ENCODE measurements around the gene MAPKAPK3. TPM values are rescaled to one million over a fixed set of nuclear protein-coding genes. Genes with fewer than 3 reads are reported as not detected.

MAPKAPK3 gene
- total RNA-seq, 1 donor = 55.2 TPM

DNA sequence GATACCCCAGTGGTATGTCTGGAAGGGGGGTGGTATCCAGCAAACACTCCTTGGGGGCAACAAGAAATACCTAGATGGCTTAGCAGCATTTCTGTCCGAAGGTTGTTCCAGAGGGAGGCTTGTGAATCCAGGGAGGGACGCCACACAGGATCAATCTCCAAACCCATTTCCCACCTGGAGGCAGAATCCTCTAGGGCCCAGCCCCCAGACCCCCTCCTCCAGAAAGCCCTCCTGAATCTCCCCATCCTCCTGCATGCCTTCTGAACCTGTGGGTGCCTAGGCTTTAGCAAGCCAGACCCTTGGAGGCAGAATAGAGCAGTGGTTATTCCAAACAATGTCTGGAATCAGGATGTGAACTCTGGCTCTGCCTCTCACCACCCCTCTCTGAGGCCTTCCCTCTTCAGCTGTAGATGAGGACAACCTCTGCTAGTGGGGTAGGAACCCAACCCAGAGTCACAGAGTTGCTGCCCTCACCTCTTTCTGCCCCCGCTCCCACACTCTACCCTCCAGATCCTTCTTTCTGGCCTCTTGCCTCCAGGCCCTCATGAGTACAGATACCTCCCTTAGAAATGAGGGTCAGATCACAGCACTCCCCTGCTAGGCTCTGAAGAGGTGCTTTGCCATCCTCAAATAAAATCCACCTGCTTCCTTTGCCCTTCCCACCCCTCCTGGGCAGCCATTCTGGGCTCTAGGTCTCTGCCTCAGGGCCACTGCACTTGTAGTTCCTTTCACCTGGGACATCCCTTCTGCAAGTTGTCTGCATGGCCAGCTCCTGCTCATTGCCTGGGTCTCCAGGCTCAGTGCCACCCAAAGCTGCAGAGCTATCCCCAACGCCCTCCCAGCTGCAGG, 13.5 kb upstream of the MAPKAPK3 start:
- DNase-seq (ENCODE audit: low read depth) = no peak
- no peak overlapping the region for H3K4me3 ChIP-seq (ENCODE audit: low read depth, low read length)
- TF ChIP-seq, protein P1, sequence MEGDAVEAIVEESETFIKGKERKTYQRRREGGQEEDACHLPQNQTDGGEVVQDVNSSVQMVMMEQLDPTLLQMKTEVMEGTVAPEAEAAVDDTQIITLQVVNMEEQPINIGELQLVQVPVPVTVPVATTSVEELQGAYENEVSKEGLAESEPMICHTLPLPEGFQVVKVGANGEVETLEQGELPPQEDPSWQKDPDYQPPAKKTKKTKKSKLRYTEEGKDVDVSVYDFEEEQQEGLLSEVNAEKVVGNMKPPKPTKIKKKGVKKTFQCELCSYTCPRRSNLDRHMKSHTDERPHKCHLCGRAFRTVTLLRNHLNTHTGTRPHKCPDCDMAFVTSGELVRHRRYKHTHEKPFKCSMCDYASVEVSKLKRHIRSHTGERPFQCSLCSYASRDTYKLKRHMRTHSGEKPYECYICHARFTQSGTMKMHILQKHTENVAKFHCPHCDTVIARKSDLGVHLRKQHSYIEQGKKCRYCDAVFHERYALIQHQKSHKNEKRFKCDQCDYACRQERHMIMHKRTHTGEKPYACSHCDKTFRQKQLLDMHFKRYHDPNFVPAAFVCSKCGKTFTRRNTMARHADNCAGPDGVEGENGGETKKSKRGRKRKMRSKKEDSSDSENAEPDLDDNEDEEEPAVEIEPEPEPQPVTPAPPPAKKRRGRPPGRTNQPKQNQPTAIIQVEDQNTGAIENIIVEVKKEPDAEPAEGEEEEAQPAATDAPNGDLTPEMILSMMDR (IDR thresholded peaks at IDR 0.05; ENCODE audit: insufficient read depth, low read length) = no peak

DNA sequence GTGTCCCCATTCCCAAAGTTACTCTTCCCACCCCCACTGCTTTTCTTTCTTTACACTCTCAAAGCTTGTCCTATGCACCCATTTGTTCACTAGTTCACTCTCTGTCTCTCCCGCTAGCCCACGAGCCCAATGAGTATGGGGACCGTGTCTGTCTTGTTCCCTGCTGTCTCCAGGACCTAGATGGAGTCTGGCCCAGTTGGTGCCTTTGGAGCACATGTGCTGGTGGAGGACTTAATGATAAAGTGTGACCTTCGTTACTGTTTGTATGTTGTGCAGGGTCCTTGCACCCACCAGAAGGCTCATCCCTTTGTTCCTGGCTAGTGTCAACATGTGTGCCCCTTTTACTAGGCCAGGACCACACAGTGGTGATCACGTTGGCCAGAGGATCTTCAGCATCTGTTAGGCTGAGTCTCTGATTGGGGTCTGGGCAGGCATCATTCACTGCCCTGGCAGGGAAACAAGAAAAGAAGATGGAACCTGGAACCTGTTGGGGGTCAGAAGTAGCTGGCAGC, 12.8 kb upstream of the MAPKAPK3 start:
- H3K4me3 ChIP-seq (ENCODE audit: low read depth, low read length) = no peak overlapping the region
- TF ChIP-seq, protein P1 (IDR thresholded peaks at IDR 0.05; ENCODE audit: insufficient read depth, low read length) = no peak
- DNase-seq (ENCODE audit: low read depth) = no peak

DNA sequence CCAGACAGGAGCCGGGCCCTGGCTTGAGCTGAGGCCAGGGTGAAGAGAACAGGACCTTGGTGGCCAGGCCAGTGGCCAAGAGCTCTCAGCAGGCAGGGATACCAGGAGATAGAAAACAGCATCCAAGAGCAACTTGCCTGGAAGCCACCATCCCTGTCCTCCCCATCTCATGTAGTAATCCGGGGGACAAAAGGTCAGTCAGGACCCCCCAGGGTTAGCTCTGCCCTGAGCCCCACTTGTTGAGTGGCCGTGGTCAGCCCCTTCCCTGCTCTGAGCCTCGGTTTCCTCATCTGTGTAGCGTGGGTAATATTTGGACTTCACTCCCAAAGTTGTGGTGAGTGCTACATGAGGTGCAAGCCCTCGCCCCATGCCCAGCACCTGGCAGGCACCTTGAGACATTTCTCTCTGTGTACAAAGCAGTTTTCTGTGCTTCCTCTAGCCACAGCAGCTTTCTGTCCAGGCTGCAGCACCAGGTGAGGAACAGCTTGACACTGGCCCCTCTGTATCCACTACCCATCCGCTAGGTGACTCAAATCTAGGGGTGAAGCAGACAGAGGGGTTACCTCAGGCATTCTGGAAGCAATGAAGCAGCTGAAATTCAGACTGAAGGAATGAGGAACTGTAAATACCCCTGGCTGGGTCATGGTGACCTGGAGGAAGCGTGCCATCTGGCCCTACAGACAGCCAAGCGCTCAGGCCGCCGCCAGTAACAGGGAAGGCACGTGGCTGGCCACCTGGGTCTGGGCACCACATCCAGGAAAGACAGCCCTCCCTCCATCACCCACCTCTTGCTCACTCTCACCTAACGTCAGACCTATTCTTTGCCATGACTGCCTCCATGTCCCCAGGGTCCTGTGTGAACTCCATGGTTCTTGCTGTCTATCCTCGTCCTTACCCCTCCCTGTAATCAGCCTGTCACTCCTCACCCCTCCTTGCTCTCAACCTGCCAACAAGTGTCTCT, 12.0 kb upstream of the MAPKAPK3 start:
- H3K4me3 ChIP-seq (ENCODE audit: low read depth, low read length) = no peak overlapping the region
- TF ChIP-seq, protein P1 (IDR thresholded peaks at IDR 0.05; ENCODE audit: insufficient read depth, low read length) = no peak
- no peak for DNase-seq (ENCODE audit: low read depth)

DNA sequence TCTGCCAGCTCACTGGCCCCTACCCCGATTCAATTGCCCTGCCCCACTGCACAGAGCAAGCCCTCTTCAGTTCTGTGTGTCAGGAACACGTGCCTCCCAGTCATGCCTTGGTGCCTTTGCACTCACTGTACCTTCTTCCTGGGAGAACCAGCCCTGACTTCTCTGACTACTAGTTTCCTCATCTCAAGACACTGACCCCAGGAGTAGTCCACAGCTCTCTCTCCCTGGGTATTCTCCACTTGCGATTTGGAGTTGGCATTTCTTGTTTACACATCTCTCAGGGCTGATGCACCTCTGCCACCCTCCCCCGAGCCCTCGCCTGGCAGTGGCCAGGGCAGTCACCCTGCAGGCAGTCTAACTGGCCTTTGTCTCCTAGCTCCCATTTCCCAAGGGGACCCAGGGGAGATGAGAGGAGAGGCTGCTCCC, 11.0 kb upstream of the MAPKAPK3 start:
- no peak overlapping the region for H3K4me3 ChIP-seq (ENCODE audit: low read depth, low read length)
- DNase-seq (ENCODE audit: low read depth) = no peak
- TF ChIP-seq, protein P1 (IDR thresholded peaks at IDR 0.05; ENCODE audit: insufficient read depth, low read length) = no peak

DNA sequence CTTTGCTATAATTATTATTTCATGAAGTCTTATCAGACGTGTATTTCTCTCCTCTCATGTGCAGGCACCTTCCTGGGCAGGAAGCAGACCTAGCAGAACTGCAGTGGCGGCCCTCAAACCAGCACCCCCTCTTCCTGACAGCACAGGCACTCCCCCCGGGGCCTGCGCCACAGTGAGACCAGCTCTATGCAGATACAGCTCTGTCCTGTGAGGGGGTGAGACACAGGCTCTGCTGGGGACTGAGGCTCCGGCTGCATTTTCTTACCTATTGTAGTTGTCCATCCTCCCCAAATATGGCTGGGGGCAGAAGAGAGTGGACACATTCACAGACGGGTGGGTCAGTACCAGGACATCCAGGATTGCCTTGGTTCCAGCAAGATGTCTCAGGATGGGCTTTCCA, 10.4 kb upstream of the MAPKAPK3 start:
- no peak for DNase-seq (ENCODE audit: low read depth)
- H3K4me3 ChIP-seq (ENCODE audit: low read depth, low read length) = no peak overlapping the region
- TF ChIP-seq, protein P1 (IDR thresholded peaks at IDR 0.05; ENCODE audit: insufficient read depth, low read length) = no peak

DNA sequence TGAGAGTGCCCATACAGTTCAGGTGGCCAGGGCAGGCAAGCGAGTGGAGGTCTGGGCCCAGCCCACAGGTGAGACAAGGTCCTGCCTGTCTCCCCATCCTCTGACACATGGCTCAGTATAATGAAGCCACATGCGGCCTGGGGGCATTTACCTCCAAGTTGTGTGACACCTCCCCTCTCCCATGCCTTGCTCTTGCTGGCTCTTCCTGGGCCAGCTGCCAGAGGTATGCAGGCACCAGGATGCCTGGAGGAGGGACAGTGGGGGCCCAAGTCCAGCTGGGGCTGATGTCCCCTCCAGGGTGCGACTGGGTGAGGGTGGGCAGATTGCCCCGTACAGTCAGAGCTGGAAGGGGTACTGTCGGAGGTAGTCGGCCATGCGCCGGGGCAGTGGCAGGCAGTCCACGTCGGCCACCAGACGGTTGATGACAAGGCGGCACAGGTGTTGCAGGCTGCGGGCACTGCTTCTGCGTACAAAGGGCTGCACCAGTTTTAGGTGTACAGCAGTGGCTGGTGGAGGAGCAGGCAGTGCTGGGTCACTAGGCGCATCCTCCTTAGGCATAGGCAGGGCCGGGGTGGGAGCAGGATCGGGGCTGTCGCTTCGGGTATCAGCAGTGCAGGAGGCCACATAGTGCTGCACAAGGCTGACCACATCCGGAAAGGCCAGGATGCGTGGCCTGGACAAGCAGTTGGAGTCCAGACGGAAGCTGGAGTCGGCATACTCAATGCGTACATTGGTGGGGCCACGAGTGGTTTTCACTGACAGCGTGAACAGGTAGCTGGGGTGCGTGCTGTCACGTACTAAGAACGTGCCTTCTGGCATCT, 9.5 kb upstream of the MAPKAPK3 start:
- H3K4me3 ChIP-seq (ENCODE audit: low read depth, low read length) = no peak overlapping the region
- TF ChIP-seq, protein P1 (IDR thresholded peaks at IDR 0.05; ENCODE audit: insufficient read depth, low read length) = no peak
- no peak for DNase-seq (ENCODE audit: low read depth)

Measured in fibroblast of the aortic adventitia (primary cell).